NCI-H187 treated with DMSO at 0.1 percent for 48 hours (cell line): ENCODE measurements around the gene RBM47.
"Not testable (repeated sequence)": the region's sequence is repeated elsewhere in the genome, so short reads cannot be mapped to it uniquely, and the experiment has no call there.

Source experiments
- DNase-seq: peaks from one replicate; lab custom pipeline; 2025; lab: John Stamatoyannopoulos, UW

The RBM47 gene

DNA sequence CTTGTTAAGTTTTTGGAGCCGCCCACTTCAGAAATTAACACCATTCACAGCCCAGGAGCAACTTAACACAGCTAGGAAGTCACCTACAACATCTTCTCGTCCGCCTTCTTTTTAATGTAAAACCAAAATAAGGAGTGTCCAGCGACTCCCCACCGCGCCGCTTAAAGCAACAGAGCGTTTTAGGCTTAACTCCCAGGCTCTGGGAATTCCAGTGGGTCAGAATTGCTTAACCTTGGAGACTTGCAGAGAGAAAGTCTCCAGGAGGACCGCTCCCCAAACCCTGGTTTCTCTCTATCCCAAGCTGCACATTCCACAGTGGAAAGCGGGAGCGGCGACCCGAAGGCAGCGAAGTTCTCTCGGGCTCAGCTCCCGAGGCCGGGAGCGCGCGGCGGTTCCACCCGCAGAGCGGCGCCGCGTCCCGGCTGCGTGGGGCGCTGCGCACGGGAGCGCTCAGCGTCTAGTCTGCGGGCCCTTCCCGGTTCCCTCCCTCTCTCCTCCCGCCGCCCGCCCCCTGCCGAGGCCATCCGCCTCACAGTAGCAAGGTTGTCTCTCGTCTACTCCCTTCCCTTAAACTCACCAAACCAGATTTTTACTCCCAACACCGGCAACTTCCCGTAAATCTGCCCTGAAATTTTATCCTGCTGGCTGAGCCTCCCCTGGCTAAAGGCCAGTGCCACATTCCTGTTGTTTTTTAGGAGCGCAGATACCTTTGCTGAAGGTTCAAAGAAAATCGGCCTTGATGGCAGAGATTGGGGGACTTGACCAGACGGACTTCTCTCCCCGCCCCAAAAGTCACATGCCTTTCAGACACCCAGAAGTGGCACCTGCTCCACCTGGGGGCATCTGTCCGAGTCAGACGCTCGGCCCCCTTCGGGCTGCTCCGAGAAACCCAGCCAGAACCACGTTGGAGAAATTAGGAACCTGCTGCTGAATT, at the start of gene RBM47:
TSS of gene RBM47 (minus strand) at position 464 of the 934 bp plus-strand sequence. CDS start 190,971 bp downstream, outside the sequence.
- DNase-seq: no peak

DNA sequence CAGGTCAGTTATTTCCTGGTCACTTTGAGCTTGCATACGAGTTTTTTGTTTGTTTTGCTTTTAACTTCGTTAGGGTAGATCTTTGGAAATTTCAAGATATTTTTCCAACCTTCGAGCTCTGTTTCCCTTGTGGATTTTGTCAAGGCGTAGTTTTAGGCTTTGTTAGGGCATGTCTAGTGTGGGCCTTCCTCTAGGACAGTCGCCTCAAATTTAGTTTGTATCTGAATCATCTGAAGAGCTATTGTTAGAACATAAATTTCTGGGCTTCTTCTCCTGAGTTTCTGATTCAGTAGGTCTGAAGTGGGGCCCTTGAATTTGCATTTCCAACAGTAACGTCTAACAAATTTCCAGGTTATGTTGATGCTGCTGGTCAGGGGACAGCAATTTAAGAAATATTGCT, 48.8 kb upstream of the RBM47 start:
- DNase-seq: no peak

DNA sequence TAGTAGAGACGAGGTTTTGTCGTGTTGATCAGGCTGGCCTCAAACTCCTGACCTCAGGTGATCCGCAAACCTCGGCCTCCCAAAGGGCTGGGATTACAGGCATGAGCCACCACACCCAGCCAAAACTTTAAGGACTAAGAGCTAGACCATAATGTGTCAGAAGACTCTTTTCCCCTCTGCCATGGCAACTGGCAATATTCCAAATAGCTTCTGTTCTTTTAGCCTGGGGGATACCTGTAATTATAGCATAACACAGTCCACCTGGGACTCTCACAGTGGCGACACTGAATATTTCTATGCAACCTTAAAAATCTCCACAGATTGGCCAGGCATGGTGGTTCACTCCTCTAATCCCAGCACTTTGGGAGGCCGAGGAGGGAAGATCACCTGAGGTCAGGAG, 45.5 kb upstream of the RBM47 start:
- no peak for DNase-seq

DNA sequence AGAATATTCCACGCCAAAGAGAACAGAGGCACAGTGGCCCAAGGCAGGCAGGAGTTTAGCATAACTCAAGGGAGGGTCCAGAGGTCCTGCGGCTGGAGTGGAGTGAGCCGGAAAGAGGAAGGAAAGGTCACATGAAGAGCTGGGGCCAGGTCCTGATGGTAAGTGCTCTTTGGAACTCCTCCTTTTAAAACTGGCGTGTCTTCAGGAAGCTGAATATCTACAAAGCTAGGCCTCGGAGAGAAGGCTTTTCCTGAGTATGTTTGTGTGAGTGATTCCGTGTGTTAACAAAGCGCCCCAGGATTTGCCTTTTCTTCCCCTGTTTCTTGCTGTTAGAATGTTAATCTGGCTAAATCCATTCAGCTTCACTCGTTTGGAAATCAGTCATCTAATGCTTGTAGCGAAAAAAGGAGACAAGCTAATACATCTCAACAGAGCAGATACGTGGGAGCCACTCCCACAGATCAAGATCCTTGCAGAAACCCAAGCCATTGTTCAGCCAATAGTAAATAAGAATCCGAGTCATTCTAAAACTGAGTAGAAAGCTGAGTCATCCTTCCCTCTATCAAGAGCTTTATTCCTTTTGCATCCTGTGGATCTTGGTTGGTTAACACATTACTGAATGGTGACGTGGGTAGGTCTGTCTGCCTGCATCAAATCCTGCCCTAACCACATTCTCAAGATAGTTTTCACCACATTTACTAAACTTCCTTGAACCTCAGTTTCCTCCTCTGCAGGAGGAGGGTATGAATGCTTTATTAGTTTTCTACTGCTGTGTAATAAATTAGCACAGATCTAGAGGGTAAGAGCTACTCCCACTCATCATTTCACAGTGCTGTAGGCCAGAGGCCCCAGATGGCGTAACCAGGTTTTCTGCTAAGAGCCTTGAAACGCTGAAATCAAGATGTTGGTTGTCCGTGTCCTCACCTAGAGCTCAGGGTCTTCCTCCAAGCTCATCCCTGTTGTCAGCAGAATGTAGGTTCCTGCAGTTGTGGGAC, 43.2 kb upstream of the RBM47 start:
- DNase-seq: no peak

DNA sequence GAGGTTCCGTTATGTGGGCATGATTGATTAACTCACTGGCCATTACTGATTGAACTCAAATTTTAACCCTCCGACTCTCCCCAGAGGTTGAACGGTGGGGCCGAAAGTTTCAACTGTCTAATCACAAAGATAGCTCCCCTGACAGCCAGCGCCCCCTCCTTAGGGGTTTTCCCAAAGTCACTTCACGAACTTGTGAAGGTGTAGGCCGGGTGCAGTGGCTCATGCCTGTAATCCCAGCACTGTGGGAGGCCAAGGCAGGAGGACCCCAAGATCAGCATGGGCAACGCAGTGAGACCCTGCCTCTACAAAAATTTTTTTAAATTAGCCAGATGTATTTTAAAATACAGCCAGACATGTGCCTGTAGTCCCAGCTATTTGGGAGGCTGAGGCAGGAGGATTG, 39.8 kb upstream of the RBM47 start:
- DNase-seq: no peak

DNA sequence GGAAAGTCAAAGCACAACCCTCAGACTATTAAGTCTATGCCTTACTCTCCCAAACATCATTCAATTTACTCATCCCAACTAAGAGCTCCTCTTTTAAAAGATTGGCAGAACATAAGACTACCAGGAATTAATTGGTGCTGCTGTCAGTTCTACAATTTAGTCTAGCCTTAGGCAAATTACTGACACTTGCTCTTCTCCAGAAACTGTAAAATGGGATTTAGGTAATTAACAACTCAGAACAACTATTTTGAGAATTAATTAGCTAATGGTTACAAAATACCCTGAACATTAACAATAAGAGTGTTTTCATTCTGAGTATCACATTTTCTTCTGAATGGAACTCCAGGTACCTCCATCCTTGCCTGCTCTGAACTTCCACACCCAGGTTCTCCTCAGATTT, 36.2 kb upstream of the RBM47 start:
- DNase-seq: no peak

DNA sequence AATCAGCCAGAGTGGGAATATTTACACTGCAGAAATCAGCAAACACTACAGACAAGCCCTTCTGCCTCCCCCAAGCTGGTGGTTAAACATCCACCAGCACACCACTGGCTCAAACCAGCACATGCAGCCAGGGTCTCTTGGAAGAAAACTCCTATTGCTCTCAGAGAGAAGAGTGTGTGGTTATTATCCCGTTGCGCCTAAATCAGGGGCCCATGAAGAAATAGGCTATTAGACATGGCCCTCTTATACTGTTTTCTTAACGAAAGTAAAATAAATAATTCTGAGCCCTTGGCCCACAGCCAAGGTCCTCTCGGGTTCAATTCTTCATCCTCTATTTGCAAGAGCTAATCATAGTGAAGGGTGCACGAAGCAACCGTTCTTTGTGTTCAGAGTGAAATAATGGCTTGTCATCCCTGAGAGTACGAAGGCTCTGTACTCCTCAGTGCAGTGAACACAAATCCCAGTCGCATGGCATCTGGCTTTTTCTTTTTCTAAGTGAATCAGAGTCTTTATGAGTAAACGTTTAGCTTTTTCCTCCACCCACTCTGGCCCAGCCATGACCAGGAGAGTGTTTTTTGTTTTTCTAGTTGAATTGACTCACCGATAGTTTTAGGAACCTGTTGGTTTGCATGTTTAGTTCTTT, 33.4 kb upstream of the RBM47 start:
- peak; percentile 98 for DNase-seq

DNA sequence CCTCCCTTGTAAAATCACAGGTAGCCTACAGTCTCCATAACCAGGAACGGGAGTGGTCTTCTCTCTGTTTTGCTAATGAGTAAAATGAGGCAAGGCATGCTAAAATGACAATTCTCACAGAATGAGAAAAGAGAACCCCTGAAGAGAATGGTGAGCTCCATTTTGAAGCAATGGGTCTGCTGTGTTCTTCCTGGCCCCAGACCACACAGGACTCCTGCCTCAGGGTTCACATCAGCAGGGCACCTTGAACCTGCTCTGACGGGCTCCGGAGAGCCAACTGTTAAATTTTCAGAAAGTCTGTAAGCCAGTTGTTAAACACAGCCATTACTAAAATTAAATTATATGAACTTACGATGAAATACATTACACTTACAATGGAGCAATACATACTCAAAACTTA, 32.1 kb upstream of the RBM47 start:
- no peak for DNase-seq

DNA sequence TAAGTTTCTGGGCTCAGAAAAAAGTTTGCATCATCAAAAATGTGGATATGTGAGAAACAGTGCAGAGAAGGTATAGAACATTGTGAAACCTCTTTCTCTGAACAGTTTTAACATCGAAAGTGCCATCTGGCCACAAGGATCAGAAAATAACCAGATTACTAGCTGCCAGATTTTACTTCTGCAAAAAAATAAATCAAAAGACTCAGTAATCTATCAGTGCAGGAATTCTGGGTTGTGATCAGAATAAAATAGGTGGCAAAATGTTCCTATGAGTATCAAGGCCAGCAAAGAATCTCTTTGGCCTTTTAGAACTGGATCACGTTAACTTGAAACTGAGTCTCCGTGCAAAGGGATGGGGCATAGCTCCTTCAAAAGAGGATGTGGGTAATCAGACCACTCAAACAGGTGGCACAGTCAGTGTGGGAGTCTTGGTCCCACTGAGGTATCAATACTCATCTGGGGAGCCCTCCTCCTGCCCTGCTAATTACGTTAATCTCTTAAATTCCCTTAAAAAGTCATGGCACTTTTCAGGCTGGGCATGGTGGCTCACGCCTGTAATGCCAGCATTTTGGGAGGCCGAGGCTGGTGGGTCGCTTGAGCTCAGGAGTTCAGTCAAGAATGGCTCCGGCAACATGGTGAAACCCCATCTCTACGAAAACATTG, 26.7 kb upstream of the RBM47 start:
- DNase-seq: no peak

DNA sequence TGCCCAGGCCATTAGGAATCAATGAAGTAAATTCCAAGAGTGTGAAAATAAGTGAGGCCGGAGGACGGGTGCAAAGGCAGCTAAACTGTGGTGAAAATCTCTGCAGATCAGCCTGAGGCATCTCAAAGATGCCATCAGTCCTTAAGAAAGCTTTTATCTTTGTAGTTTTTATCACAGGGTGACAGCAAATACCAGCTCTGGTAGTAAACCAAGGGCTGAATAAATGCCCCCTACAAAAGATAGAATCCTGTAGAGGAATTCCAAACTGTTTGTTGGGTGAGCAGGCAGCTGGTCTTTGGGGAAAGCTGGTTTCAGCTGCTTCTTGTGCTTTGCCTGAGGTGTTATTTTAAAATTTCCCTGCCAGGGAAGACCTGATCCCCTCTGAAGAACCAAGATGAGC, 21.6 kb upstream of the RBM47 start:
- no peak for DNase-seq

DNA sequence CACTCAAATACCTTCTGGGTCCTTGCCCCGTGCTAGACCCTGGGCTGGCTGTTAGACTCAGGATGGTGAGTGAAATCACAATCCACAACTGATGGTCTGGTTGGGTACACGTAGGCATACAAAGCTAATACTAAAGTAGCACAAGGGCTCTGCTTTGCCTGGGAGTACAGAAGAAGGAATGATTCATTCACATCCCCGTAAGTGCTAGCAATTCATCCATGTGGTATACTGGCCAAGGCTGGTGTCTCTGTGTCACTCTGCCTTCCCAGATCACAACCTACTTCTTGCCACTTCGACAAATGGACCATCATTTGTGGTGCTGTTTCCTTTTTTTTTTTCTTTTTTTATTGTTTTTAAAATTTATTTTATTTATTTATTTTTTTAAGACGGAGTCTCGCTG, 19.7 kb upstream of the RBM47 start:
- no peak for DNase-seq

DNA sequence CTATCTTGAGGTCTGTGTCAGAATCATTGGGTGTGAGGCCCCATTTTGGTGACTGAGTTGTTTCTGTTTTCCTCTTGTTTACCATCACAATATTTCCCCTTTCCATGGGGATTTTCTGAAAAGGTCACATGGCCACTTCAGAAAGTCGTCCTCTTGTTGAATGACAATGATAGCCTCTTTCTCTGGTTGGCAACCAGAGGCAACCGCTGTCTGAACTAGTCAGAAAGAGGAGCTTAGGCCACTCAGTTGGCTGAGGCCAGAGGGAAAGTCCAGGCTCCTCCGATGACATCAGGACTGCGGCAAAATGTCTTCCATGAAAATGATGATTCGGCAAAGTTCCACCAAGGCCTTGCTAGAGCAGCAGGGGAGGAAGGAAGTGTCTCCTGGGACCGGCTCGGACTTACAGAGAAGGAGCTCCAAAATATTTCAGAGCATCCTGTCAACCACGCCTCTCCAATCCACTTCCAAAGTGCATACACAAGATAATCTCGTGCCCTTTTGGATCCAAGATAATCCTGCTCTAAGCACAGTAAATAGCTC, 19.1 kb upstream of the RBM47 start:
- DNase-seq: no peak

DNA sequence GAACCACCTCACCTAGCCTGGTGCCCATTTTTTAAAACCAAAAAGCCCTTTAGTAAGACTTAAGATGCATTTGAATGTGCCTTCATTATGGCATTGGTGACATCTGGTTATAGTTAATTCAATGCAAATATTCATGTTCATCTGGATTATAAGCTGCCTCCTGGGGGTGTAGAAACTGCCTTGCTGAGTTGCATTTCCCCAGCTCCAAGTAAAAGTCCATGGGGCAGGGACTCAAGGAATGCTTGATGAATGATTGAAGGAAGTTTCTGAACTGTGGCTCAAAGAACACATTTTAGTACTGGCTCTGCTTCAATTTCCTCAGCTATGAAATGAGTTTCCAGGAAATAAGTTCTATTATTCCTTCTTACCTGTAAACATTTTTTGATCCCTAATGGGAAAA, 18.5 kb upstream of the RBM47 start:
- DNase-seq: no peak

DNA sequence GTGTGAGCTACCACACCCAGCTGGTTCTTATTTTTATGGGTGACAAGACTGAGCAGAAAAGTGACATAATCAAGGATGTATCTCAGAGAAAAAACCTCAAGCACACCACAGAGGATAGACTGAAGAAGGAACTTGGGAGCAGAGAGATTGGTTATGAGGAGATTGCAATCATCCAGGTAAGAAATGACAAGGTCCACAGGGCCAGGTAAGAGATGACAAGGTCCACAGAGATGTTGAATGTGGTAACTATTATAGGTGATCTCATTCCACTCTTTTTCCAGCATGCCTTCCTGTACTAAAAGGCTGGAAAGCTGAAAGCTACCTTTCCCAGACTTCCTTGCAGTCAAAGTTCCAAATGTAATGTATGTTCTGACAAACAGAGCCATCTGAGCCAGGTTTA, 15.9 kb upstream of the RBM47 start:
- no peak for DNase-seq

DNA sequence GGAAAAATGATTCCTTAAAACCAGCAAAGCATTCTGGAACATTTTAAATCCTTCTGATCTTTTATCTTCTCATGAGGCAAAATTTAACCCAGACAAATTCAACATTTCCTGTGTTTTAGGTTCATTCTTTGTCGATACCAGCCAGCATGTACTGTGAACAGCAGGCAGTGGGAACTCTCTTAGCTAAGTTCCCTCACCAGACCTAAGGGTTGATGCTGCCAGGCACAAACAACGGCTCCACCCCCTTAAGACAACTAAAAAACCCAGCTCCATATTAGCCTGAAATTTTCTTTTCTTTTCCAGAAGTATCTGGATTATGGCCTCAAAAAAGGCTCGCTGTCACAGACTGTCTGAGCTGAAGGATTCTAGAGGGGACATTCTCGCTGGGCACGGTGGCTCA, 2.4 kb upstream of the RBM47 start:
- DNase-seq: no peak

DNA sequence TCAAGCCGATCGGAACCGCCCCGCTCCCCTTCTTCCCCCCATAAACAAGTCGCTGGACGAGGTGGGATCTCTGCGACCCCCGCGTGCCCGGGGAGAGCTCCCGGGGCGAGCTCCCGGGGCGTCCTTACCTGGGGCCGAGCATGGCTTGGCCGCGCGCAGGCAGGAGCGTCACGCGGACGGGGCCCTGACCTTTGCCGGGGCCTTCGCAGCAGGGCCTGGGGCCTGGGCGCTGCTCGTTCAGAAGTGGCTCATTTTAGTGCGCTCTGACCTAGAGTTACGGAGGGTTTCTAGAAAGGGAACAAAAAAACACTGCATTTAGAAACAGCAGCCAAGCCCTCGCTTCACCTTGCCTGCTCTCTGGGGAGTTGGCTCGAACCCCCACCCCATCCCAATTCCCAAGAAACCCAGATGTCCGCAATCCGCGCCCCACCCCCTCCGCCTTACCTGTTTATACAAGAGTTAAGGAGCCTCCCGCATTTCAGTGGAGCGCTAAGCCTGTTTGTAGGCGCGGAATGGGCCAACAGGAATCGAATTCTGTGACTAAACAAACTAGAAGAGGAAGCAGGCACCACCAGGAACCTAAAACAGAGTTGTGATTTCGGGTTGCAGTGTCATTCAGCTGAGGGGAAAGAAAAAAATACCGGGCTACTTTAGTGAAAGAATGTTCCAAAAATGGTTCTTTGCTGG, 814 bp upstream of the RBM47 start:
- DNase-seq: no peak

DNA sequence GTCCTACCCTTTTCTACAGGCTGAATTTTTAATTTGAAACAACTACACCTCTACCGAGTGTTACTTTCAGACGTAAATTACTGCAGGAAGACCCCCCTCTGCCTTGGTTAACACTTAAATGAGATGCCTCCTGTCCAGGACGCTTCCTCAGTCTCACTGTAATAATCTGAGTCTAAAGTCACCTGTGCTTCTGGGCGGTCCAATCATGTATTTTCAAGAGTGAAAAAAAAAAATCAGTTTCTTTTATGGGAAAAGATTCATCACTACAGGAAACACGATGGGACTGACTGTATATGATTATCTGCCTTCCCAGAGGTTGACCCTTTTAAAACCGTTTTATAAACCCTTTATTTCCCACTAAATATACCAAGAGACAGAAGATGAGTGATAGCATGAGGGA, 776 bp downstream of the RBM47 start:
- DNase-seq: no peak

DNA sequence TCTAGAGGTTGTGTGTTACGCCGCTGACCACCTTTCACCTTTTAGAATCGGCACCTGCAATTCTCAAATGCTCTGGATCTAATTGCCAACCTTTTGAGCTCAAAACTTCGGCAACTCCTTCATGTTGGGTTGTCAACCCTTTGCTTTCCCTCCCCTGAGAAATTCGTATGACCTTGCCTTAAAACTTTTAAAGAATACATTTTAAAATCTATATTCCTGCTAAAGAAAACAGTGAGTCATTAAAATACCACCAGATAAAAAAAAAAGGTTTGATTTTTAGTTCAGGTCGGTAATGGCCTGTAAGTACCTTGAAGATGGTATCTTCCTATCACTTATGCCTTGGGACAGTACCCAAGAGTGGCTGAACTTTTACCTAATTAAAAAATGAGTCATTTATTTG, 1.3 kb downstream of the RBM47 start:
- not testable (repeated sequence) for DNase-seq

DNA sequence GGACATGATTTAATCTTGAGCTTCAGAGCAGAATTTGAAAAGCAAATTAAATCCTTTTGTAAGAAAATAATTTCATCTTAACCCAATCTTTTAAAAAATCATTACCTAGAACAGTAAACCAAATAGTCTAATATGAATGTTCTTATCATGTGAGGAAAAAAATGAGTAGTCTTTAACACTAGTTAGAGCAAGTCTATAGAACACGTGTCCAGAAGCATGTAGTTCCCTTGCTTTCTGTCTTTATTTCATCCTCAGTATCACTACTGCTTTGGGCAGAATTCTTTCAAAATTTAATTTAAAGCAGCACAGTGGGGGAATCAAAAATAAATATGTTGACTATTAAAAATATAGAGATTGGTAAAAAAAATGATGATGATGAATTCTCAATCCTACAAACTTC, 2.1 kb downstream of the RBM47 start:
- no peak for DNase-seq

DNA sequence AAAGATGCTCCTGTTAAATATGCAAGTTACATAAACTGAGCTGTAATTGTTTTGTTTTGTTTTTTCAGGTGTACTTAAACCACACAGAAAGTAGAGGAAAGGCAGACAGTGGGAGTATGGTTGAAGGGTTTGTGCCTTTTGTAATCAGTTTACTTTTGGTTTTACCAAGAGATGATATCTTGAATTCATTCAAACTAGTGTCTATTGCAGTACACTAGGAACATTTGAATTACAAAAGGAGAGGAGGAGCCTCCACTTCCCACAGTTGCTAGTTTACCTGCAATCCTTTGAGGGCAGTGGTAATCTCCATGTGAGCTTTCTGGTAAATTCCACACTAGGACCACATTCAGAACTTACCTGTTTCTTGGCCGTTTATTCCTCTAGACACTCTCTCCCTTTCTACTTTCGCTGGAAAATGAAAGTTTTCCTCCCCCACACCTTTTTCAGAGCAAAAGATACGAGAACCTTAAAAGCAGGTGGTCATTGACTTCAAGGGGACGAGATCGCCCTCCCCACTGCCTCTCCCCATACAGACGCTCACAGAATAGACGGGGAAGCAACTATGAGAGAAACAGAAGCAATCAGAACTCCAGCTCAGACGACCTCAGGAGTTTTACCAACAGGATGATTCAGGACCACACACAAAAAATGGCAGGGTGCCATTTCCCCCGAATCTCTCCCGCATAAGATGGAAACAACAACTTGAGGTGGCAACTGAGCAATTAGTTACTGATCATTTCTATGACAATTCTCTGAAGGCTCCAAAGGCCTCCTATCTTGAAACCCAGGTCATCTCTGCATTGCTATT, 3.3 kb downstream of the RBM47 start:
- no peak for DNase-seq
